ENCODE data around the gene ZC3H7B.
"Not testable (repeated sequence)": the region's sequence is repeated elsewhere in the genome, so short reads cannot be mapped to it uniquely, and the experiment has no call there.

ZC3H7B gene

DNA sequence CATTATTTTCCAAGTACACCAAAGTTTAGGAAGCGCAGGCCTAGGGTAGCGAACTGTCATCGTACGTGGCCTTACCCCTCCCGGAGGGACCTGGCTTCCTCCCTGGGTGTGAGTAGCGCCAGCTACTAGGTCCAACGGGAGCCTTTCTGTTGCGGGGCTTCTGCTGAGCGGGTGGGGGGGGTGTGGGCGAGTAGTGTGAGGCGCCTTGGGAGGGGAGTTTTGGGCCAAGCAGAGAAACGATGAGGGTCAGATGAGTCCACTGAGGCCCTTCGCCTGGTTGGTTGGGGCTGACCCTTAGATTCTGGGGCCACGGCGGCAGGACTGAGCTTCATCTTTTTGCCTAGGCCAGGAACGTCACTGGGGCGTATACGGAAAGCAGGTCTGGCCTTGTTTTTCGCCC lies 81.3 kb downstream of the ZC3H7B start:
- DNase-seq (ENCODE audit: low read depth in 2 of 2): no peak

GRCh38 chr22:41383085-41383484 lies 81.8 kb downstream of the ZC3H7B start:
- DNase-seq (ENCODE audit: low read depth in 2 of 2): no peak

DNA sequence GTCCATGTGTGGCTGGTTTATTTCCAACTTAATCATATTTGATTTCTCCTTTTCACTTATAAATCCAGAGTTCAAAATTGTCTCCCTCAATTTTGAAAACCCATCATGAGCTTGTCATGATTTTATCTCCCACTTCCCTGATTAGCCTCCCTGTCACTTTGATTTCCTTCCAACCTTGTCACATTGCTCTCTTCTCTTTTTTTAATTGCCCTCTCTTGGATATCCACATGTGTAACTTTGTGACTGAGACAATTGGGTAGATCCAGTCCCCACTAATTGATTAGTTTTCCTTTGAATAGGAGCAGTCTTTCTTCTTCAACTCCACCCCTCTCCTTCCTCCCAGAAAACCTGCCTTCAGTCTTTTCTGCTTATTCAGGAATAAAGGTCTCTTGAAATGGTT lies 82.8 kb downstream of the ZC3H7B start:
- no peak for DNase-seq (ENCODE audit: low read depth in 2 of 2)

DNA sequence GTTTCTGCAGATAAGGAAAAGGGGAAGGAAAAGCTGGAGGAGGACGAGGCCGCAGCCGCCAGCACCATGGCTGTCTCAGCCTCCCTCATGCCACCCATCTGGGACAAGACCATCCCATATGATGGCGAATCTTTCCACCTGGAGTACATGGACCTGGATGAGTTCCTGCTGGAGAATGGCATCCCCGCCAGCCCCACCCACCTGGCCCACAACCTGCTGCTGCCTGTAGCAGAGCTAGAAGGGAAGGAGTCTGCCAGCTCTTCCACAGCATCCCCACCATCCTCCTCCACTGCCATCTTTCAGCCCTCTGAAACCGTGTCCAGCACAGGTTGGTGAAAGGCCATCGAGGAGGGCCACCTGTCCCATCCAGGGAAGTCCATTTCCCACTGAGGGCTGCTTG lies 86.0 kb downstream of the ZC3H7B start:
- no peak for DNase-seq (ENCODE audit: low read depth in 2 of 2)

DNA sequence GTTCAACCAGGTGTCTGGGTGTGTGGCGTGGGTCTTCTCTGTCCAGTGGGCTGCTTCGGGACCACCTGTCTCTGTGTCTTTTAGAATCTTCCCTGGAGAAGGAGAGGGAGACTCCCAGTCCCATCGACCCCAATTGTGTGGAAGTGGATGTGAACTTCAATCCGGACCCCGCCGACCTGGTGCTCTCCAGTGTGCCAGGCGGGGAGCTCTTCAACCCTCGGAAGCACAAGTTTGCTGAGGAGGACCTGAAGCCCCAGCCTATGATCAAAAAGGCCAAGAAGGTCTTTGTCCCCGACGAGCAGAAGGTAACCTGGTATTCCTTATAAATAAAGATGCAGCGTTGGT lies 92.7 kb downstream of the ZC3H7B start:
- DNase-seq (ENCODE audit: low read depth in 2 of 2): no peak

DNA sequence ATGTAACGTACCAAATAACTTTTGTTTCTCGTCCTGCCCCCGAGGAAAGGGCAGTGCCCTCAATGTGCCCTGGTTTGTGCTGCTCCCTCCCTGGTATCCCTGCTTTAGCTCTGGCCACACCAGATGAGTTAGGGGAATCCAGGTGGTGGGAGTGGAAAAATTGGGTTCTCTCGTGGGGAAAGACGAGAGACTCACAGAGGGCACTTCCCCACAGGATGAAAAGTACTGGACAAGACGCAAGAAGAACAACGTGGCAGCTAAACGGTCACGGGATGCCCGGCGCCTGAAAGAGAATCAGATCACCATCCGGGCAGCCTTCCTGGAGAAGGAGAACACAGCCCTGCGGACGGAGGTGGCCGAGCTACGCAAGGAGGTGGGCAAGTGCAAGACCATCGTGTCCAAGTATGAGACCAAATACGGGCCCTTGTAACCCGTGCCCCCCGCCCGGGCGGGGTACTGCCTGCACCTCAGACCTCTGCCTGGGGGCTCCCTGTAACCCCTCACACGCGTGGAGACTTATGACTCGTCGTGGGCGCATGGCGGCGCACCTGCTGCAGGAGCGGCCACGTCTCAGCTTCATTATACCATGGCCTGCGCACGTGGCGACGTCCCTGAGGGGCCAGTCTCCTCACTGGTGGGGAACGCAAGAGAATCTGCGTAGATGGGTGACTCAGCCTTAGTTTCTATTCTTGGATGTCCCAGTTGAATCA lies 94.4 kb downstream of the ZC3H7B start:
- no peak for DNase-seq (ENCODE audit: low read depth in 2 of 2)

DNA sequence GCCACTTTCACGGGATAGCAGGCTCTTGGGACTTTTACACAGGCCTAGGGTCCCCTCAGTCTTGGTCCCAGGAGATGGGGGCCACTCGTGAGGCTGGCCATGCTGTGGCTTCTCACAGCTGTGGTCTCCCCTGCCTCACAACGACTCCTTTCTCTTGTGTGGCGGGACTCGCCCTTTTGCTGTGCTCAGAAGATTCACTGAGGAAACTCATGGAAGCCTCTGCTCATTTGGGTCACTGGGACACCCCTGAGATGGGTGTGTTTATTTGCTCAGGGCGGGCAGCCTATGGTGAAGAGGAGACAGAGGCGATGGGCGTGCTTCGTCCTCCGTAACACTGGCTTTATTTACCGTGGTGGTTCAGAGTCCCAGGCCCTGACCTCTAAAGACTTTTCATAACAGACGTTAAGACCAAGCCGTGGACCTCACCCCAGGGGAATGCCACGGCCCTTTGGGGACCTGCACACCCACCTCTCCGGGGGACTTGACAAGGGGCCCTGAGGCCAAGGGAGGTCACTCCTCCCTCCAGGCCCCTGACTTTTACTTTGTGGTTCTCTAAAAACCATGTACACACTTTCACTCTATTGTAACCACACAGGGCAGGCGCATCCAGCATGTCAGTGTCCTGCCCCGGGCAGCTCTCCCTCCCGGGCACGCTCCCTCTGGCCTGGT lies 96.0 kb downstream of the ZC3H7B start:
- DNase-seq (ENCODE audit: low read depth in 2 of 2): no peak

DNA sequence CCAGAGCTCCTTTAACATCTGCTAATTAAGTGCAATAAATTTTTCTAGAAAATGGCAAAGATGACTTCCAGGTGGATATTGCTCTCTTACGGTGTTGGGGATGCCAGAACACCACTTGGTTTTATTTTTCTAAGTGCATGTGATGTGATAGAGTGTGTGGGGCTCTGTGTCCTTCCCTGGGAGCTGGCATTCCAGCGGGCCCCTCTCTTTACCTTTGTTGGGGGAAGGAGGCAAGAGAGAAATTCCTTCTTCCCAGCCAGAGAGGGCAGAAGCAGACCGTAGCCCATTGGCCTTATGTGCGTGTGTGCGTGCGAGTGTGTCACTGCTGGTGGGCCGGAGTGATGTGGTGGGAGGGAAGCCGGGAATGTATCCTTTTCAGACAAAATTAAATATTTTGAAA lies 97.6 kb downstream of the ZC3H7B start:
- no peak for DNase-seq (ENCODE audit: low read depth in 2 of 2)

- DNase-seq (ENCODE audit: low read depth in 2 of 2): no peak
Observed at GRCh38 chr22:41401781-41402648, 100.7 kb downstream of the ZC3H7B start.

GRCh38 chr22:41402851-41403250 lies 101.5 kb downstream of the ZC3H7B start:
- DNase-seq (ENCODE audit: low read depth in 2 of 2): not testable (repeated sequence)

- DNase-seq (ENCODE audit: low read depth in 2 of 2): peak; percentile 60 to 71
Observed at GRCh38 chr22:41403532-41404318, 102.4 kb downstream of the ZC3H7B start.

GRCh38 chr22:41405588-41405987 lies 104.3 kb downstream of the ZC3H7B start:
- DNase-seq (ENCODE audit: low read depth in 2 of 2): no peak

DNA sequence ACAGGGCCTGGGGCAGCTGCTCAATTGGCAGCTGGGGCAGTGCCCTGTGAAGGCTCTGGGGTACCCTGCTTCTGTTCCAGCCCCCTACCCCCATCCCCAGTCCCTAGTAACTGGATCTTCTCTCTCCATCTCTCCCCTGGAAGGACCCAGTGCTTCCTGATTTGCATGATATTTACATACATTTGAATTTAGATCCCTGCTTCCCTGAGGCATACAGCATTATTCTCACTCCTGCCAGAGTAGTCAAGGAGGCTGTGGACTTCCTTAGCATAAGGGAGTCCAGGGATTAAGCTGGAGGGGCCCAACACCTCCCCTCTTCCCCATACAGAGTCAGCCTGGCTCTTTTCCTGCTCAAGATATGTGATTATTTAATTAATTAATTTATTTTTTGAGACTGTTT lies 105.1 kb downstream of the ZC3H7B start:
- no peak for DNase-seq (ENCODE audit: low read depth in 2 of 2)

DNA sequence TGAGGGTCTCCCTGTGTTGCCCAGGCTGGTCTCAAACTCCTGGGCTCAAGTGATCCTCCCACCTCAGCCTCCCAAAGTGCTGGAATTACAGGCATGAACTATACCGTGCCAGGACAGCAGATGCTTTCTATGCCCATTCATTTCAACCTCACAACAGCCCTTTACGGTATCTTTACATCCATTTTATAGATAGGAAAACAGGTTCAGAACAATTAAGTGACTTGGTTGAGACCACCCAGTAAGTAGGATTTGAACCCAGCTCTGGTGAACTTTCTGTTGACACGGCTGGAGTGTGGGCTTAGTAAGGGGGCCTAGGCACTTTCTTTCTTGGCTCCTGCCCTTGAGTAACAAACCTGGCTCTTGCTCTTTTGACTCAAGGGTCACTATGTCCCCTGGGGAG lies 106.1 kb downstream of the ZC3H7B start:
- no peak for DNase-seq (ENCODE audit: low read depth in 2 of 2)

GRCh38 chr22:41408665-41409064 lies 107.3 kb downstream of the ZC3H7B start:
- no peak for DNase-seq (ENCODE audit: low read depth in 2 of 2)
